HEK293 (cell line): ENCODE measurements around the gene UCKL1.
A peak's percentile ranks its signal among the peaks of the same experiment; 100 is the strongest.

Experiments used
- CTCF ChIA-PET: fragments of 350-600 bp; formaldehyde crosslinking; extraction: SDS; loops from one replicate; lab custom pipeline; 2021; ENCODE audit warnings: antibody characterized with exemption; lab: Yijun Ruan, JAX
- POLR2A ChIA-PET: fragments of 300-600 bp; formaldehyde crosslinking; extraction: SDS; loops from one replicate; lab custom pipeline; 2020; ENCODE audit warnings: antibody characterized with exemption, inconsistent platforms; lab: Yijun Ruan, JAX
- H3K27ac ChIP-seq: fragments of 200-500 bp; sonication (Bioruptor generic); 2 replicates; pipeline ENCODE4 v1.5.1; 2014; ENCODE audit warnings: low read depth, low read length, control low read depth, inconsistent platforms; ENCODE audit errors: extremely low read depth
- H3K36me3 ChIP-seq, 2 experiments: fragments of 200-500 bp in 1 of 2; sonication (Bioruptor generic) in 1 of 2; 1 replicate in 1 of 2; 2 replicates in 1 of 2; pipeline ENCODE4 v1.5.1; 2014 to 2017; ENCODE audit warnings: inconsistent platforms in 2 of 2, low read length in 2 of 2; ENCODE audit not compliant: control insufficient read depth in 2 of 2, insufficient read depth in 1 of 2
- H3K4me1 ChIP-seq: fragments of 200-500 bp; sonication (Bioruptor generic); 2 replicates; pipeline ENCODE4 v1.5.1; 2014; ENCODE audit warnings: mild to moderate bottlenecking, low read length, inconsistent platforms; ENCODE audit not compliant: control insufficient read depth, insufficient read depth
- H3K4me3 ChIP-seq: 2 replicates; pipeline ENCODE4 v1.5.1; 2011; ENCODE audit warnings: low read depth, mild to moderate bottlenecking, control low read depth, low read length, moderate library complexity
- H3K9me3 ChIP-seq: fragments of 200-500 bp; sonication (Bioruptor generic); 2 replicates; pipeline ENCODE4 v1.5.1; 2014; ENCODE audit warnings: low read depth, low read length, inconsistent platforms; ENCODE audit not compliant: control insufficient read depth, insufficient read depth
- GLIS2 ChIP-seq: fragments of 450-650 bp; formaldehyde crosslinking; IDR thresholded peaks from 2 replicates; pipeline ENCODE4 v1.5.1; 2016; ENCODE audit warnings: missing biosample characterization, missing genetic modification characterization
- KLF8 ChIP-seq: fragments of 450-650 bp; formaldehyde crosslinking; IDR thresholded peaks from 2 replicates; pipeline ENCODE4 v1.5.1; 2016; ENCODE audit warnings: missing biosample characterization, missing genetic modification characterization
- PBX3 ChIP-seq: sonication (generic); formaldehyde crosslinking; IDR thresholded peaks from 2 replicates; pipeline ENCODE4 v1.8.1; 2022; ENCODE audit warnings: mild to moderate bottlenecking, moderate library complexity, missing genetic modification reagents
- PRDM4 ChIP-seq: fragments of 450-650 bp; formaldehyde crosslinking; IDR thresholded peaks from 2 replicates; pipeline ENCODE4 v1.5.1; 2017; ENCODE audit warnings: missing biosample characterization, missing genetic modification characterization
- SP2 ChIP-seq: fragments of 450-650 bp; formaldehyde crosslinking; IDR thresholded peaks from 2 replicates; pipeline ENCODE4 v1.5.1; 2016; ENCODE audit warnings: missing biosample characterization, missing genetic modification characterization
- ZBTB26 ChIP-seq: fragments of 450-650 bp; formaldehyde crosslinking; optimal IDR thresholded peaks from 2 replicates; pipeline ENCODE3; 2016; ENCODE audit warnings: missing biosample characterization, mild to moderate bottlenecking, missing genetic modification characterization
- ZFP41 ChIP-seq: fragments of 450-650 bp; formaldehyde crosslinking; IDR thresholded peaks from 2 replicates; pipeline ENCODE4 v1.5.1; 2016; ENCODE audit warnings: missing biosample characterization, missing genetic modification characterization, borderline replicate concordance
- ZNF2 ChIP-seq: fragments of 450-650 bp; formaldehyde crosslinking; IDR thresholded peaks from 2 replicates; pipeline ENCODE4 v1.5.1; 2016; ENCODE audit warnings: missing biosample characterization, missing genetic modification characterization
- ZNF341 ChIP-seq: fragments of 450-650 bp; formaldehyde crosslinking; IDR thresholded peaks from 2 replicates; pipeline ENCODE4; 2016; ENCODE audit warnings: low read depth, missing biosample characterization, missing genetic modification characterization
- ZNF398 ChIP-seq: fragments of 450-650 bp; formaldehyde crosslinking; IDR thresholded peaks from 2 replicates; pipeline ENCODE4 v1.5.1; 2017; ENCODE audit warnings: missing biosample characterization, missing genetic modification characterization
- ZNF426 ChIP-seq: fragments of 450-650 bp; formaldehyde crosslinking; IDR thresholded peaks from 2 replicates; pipeline ENCODE4 v1.5.1; 2017; ENCODE audit warnings: missing biosample characterization, missing genetic modification characterization, mild to moderate bottlenecking, inconsistent platforms, moderate library complexity
- ZNF473 ChIP-seq: fragments of 450-650 bp; formaldehyde crosslinking; IDR thresholded peaks from 2 replicates; pipeline ENCODE4 v1.5.1; 2017; ENCODE audit warnings: missing biosample characterization, missing genetic modification characterization
- ZNF510 ChIP-seq: fragments of 450-650 bp; formaldehyde crosslinking; IDR thresholded peaks from 2 replicates; pipeline ENCODE4 v1.5.1; 2018; ENCODE audit warnings: mild to moderate bottlenecking, missing genetic modification characterization, missing biosample characterization; ENCODE audit not compliant: insufficient replicate concordance
- ZNF514 ChIP-seq: fragments of 450-650 bp; formaldehyde crosslinking; IDR thresholded peaks from 2 replicates; pipeline ENCODE4 v1.5.1; 2016; ENCODE audit warnings: missing biosample characterization, missing genetic modification characterization
- ZNF521 ChIP-seq: fragments of 450-650 bp; formaldehyde crosslinking; IDR thresholded peaks from 2 replicates; pipeline ENCODE4 v1.5.1; 2017; ENCODE audit warnings: missing biosample characterization, mild to moderate bottlenecking, missing genetic modification characterization
- ZNF544 ChIP-seq: fragments of 450-650 bp; formaldehyde crosslinking; IDR thresholded peaks from 2 replicates; pipeline ENCODE4 v1.5.0; 2017; ENCODE audit warnings: missing biosample characterization, missing genetic modification characterization
- ZNF555 ChIP-seq: fragments of 450-650 bp; formaldehyde crosslinking; conservative IDR thresholded peaks from 2 replicates; pipeline ENCODE4 v1.5.1; 2017; ENCODE audit warnings: missing biosample characterization, mild to moderate bottlenecking, missing genetic modification characterization, inconsistent platforms
- ZNF558 ChIP-seq: fragments of 450-650 bp; formaldehyde crosslinking; IDR thresholded peaks from 2 replicates; pipeline ENCODE4 v1.5.1; 2016; ENCODE audit warnings: missing biosample characterization, missing genetic modification characterization
- ZNF785 ChIP-seq: fragments of 450-650 bp; formaldehyde crosslinking; IDR thresholded peaks from 2 replicates; pipeline ENCODE4 v1.5.1; 2016; ENCODE audit warnings: missing biosample characterization, missing genetic modification characterization
- ZNF830 ChIP-seq: fragments of 450-650 bp; IDR thresholded peaks from 2 replicates; pipeline ENCODE4 v1.5.0; 2018; ENCODE audit warnings: missing biosample characterization, missing genetic modification characterization, low read depth, mild to moderate bottlenecking, moderate library complexity
- ZSCAN23 ChIP-seq: fragments of 450-650 bp; formaldehyde crosslinking; IDR thresholded peaks from 2 replicates; pipeline ENCODE4 v1.5.1; 2016; ENCODE audit warnings: missing biosample characterization, missing genetic modification characterization
- ZSCAN30 ChIP-seq: fragments of 450-650 bp; IDR thresholded peaks from 2 replicates; pipeline ENCODE4 v1.5.1; 2018; ENCODE audit warnings: missing biosample characterization, mild to moderate bottlenecking, missing genetic modification characterization, moderate library complexity

Gene UCKL1

GRCh38 chr20:63970714-63971431, 14.7 kb upstream of the UCKL1 start (continued):
- no peak for TF ChIP-seq PBX3 (CRISPR knock-in tag)
- TF ChIP-seq ZNF544 (tag by site-specific recombination) = no peak
- no peak for TF ChIP-seq ZNF398
- TF ChIP-seq GLIS2 (tag by site-specific recombination) = 0 out of 2 replicates have a peak, but pooled peaks have one; percentile 43
- no peak for TF ChIP-seq ZNF341 (tag by site-specific recombination)
- TF ChIP-seq ZNF521 (tag by site-specific recombination) = no peak
- TF ChIP-seq ZFP41 (tag by site-specific recombination) = no peak
- no peak for TF ChIP-seq ZSCAN23 (tag by site-specific recombination)
- no peak for TF ChIP-seq ZNF830 (tag by site-specific recombination)
- TF ChIP-seq ZBTB26 (tag by site-specific recombination) = no peak

GRCh38 chr20:63969838-63970713, 13.9 kb upstream of the UCKL1 start, which contains the start of gene ZNF512B:
Gene ZNF512B (minus strand): TSS chr20:63969930. CDS start chr20:63967950, 1,980 bp downstream.
- Histone ChIP-seq H3K27ac (peak within 1 kb of the TSS; percentile 88; the same call in 1 of the 2 replicates), H3K4me1 (no peaks in the 10 kb centered on the region), H3K9me3 (no peaks in the 10 kb centered on the region), H3K4me3 (peak within 1 kb of the TSS; percentile 52), H3K36me3 (peaks cover 0 to 27% of the 10 kb centered on the region in 2 experiments; a peak in 1 of 3 replicates)
- POLR2A ChIA-PET = no interaction called here
- CTCF ChIA-PET = interaction anchor here (0.9 kb wide), 1 partner anchor 196 kb away, joined by 3 read pairs; no protein-coding TSS in a partner anchor
- peak; percentile 32; the same call in 1 of the 2 replicates for TF ChIP-seq KLF8 (tag by site-specific recombination)
- TF ChIP-seq PBX3 (CRISPR knock-in tag) = no peak
- no peak for TF ChIP-seq ZNF510
- no peak for TF ChIP-seq ZNF558 (tag by site-specific recombination)
- TF ChIP-seq ZNF785 (tag by site-specific recombination) = no peak
- no peak for TF ChIP-seq ZNF473
- no peak for TF ChIP-seq ZNF426 (tag by site-specific recombination)
- no peak for TF ChIP-seq ZNF2 (tag by site-specific recombination)
- TF ChIP-seq PRDM4 (tag by site-specific recombination) = no peak
- TF ChIP-seq ZNF514 (tag by site-specific recombination) = no peak
- no peak for TF ChIP-seq ZSCAN30 (tag by site-specific recombination)
- TF ChIP-seq SP2 (tag by site-specific recombination) = peak; percentile 20; the same call in 1 of the 2 replicates
- no peak for TF ChIP-seq ZNF555 (tag by site-specific recombination)
